ENCODE data around the gene UNC5A. TPM values are rescaled to one million over a fixed set of nuclear protein-coding genes. Genes with fewer than 3 reads are reported as not detected.

UNC5A gene
- total RNA-seq, 2 experiments from 2014 or later, result not detected

- H3K4me3 Mint-ChIP-seq, result no peak overlapping the region
- intact Hi-C loops (cut with DNase I, micrococcal nuclease), result no loop called here
- H3K4me1 Mint-ChIP-seq, result no peaks in the 10 kb centered on the region
- CTCF ChIA-PET, result no interaction called here
- POLR2A ChIA-PET, result interaction anchor here (0.7 kb wide), 1 partner anchor 169 kb away, joined by 3 read pairs; no protein-coding TSS in a partner anchor
- peaks cover 14% of the 10 kb centered on the region for H3K27me3 Mint-ChIP-seq
- no peak overlapping the region for H3K27ac Mint-ChIP-seq
- no peaks in the 10 kb centered on the region for H3K9me3 Mint-ChIP-seq (ENCODE audit: low read depth)
- ATAC-seq, result no peak
- no peaks in the 10 kb centered on the region for H3K36me3 Mint-ChIP-seq (ENCODE audit: low read depth)
- DNase-seq, result no peak
Observed at GRCh38 chr5:176825957-176826356, 15.6 kb downstream of the UNC5A start.

GRCh38 chr5:176827736-176828414 is 17.5 kb downstream of the UNC5A start:
- no peak for DNase-seq
- no peaks in the 10 kb centered on the region for H3K36me3 Mint-ChIP-seq (ENCODE audit: low read depth)
- ChIA-PET CTCF (no interaction called here), POLR2A (no interaction called here)
- peaks cover 12% of the 10 kb centered on the region for H3K27me3 Mint-ChIP-seq
- no peak overlapping the region for H3K27ac Mint-ChIP-seq
- H3K4me1 Mint-ChIP-seq, result no peaks in the 10 kb centered on the region
- H3K4me3 Mint-ChIP-seq, result no peak overlapping the region
- no peaks in the 10 kb centered on the region for H3K9me3 Mint-ChIP-seq (ENCODE audit: low read depth)
- no peak for ATAC-seq
- intact Hi-C loops (cut with DNase I, micrococcal nuclease), result no loop called here

- CTCF ChIA-PET, result no interaction called here
- Mint-ChIP-seq H3K27me3 (peaks cover 19% of the 10 kb centered on the region), H3K4me3 (no peak overlapping the region), H3K9me3 (ENCODE audit: low read depth) (no peaks in the 10 kb centered on the region), H3K27ac (no peak overlapping the region), H3K4me1 (no peaks in the 10 kb centered on the region), H3K36me3 (ENCODE audit: low read depth) (no peaks in the 10 kb centered on the region)
- intact Hi-C loops (cut with DNase I, micrococcal nuclease), result no loop called here
- no peak for ATAC-seq
- DNase-seq, result no peak
- POLR2A ChIA-PET, result no interaction called here
Observed at GRCh38 chr5:176829320-176829719, 19.0 kb downstream of the UNC5A start.

- ATAC-seq (no peak), DNase-seq (no peak)
- no peak overlapping the region for H3K4me3 Mint-ChIP-seq
- POLR2A ChIA-PET, result no interaction called here
- no peaks in the 10 kb centered on the region for H3K36me3 Mint-ChIP-seq (ENCODE audit: low read depth)
- no peak overlapping the region for H3K27ac Mint-ChIP-seq
- no peaks in the 10 kb centered on the region for H3K4me1 Mint-ChIP-seq
- CTCF ChIA-PET, result no interaction called here
- intact Hi-C loops (cut with DNase I, micrococcal nuclease), result no loop called here
- H3K9me3 Mint-ChIP-seq (ENCODE audit: low read depth), result no peaks in the 10 kb centered on the region
- H3K27me3 Mint-ChIP-seq, result peaks cover 21% of the 10 kb centered on the region
Observed at GRCh38 chr5:176830422-176830994, 20.1 kb downstream of the UNC5A start.

GRCh38 chr5:176830995-176831423 is 20.6 kb downstream of the UNC5A start:
- H3K9me3 Mint-ChIP-seq (ENCODE audit: low read depth), result no peaks in the 10 kb centered on the region
- peaks cover 22% of the 10 kb centered on the region for H3K27me3 Mint-ChIP-seq
- no peak overlapping the region for H3K4me3 Mint-ChIP-seq
- no peak overlapping the region for H3K27ac Mint-ChIP-seq
- ATAC-seq, result no peak
- no peaks in the 10 kb centered on the region for H3K36me3 Mint-ChIP-seq (ENCODE audit: low read depth)
- CTCF ChIA-PET, result interaction anchor here (0.7 kb wide), 1 partner anchor 63 kb away, joined by 3 read pairs; no protein-coding TSS in a partner anchor
- intact Hi-C loops (cut with DNase I, micrococcal nuclease), result no loop called here
- POLR2A ChIA-PET, result no interaction called here
- no peak for DNase-seq
- no peaks in the 10 kb centered on the region for H3K4me1 Mint-ChIP-seq

- ChIA-PET POLR2A (no interaction called here), CTCF (interaction anchor here (0.7 to 1.4 kb wide), 2 partner anchors 18 to 62 kb away, joined by 3 read pairs; no protein-coding TSS in a partner anchor)
- Mint-ChIP-seq H3K4me3 (no peak overlapping the region), H3K4me1 (no peaks in the 10 kb centered on the region), H3K27me3 (peaks cover 22% of the 10 kb centered on the region), H3K9me3 (ENCODE audit: low read depth) (no peaks in the 10 kb centered on the region), H3K36me3 (ENCODE audit: low read depth) (no peaks in the 10 kb centered on the region), H3K27ac (no peak overlapping the region)
- ATAC-seq, result no peak
- intact Hi-C loops (cut with DNase I, micrococcal nuclease), result no loop called here
- no peak for DNase-seq
Observed at GRCh38 chr5:176831425-176831824, 21.1 kb downstream of the UNC5A start.

- Mint-ChIP-seq H3K27ac (no peak overlapping the region), H3K9me3 (ENCODE audit: low read depth) (no peaks in the 10 kb centered on the region), H3K27me3 (peaks cover 22% of the 10 kb centered on the region), H3K36me3 (ENCODE audit: low read depth) (no peaks in the 10 kb centered on the region), H3K4me1 (no peaks in the 10 kb centered on the region), H3K4me3 (no peak overlapping the region)
- ChIA-PET CTCF (interaction anchor here (0.6 to 1.4 kb wide), 4 partner anchors 19 to 939 kb away, joined by 3 read pairs; no protein-coding TSS in a partner anchor), POLR2A (no interaction called here)
- intact Hi-C loops (cut with DNase I, micrococcal nuclease), result no loop called here
- ATAC-seq (no peak), DNase-seq (no peak)
Observed at GRCh38 chr5:176832162-176832561, 21.8 kb downstream of the UNC5A start.

- no peak overlapping the region for H3K4me3 Mint-ChIP-seq
- intact Hi-C loops (cut with DNase I, micrococcal nuclease), result no loop called here
Observed at GRCh38 chr5:176833286-176833685, 22.9 kb downstream of the UNC5A start.

GRCh38 chr5:176835918-176836317 is 25.6 kb downstream of the UNC5A start:
- CTCF ChIA-PET, result interaction anchor here (1.3 kb wide), 1 partner anchor 15 kb away, joined by 3 read pairs; no protein-coding TSS in a partner anchor
- no peaks in the 10 kb centered on the region for H3K36me3 Mint-ChIP-seq (ENCODE audit: low read depth)
- H3K27me3 Mint-ChIP-seq, result peaks cover 27% of the 10 kb centered on the region
- H3K27ac Mint-ChIP-seq, result no peak overlapping the region
- POLR2A ChIA-PET, result no interaction called here
- H3K4me3 Mint-ChIP-seq, result no peak overlapping the region
- DNase-seq, result no peak
- ATAC-seq, result no peak
- H3K4me1 Mint-ChIP-seq, result no peaks in the 10 kb centered on the region
- no peaks in the 10 kb centered on the region for H3K9me3 Mint-ChIP-seq (ENCODE audit: low read depth)
- intact Hi-C loops (cut with DNase I, micrococcal nuclease), result no loop called here

More at GRCh38 chr5:176833286-176833685, 22.9 kb downstream of the UNC5A start:
- ChIA-PET CTCF (interaction anchor here (0.6 to 1.2 kb wide), 2 partner anchors 173 to 187 kb away, joined by 3 read pairs; no protein-coding TSS in a partner anchor), POLR2A (no interaction called here)
- Mint-ChIP-seq H3K27me3 (peaks cover 22% of the 10 kb centered on the region), H3K9me3 (ENCODE audit: low read depth) (no peaks in the 10 kb centered on the region), H3K27ac (no peak overlapping the region), H3K36me3 (ENCODE audit: low read depth) (no peaks in the 10 kb centered on the region), H3K4me1 (no peaks in the 10 kb centered on the region)
- ATAC-seq (no peak), DNase-seq (no peak)

- ATAC-seq, result no peak
Observed at GRCh38 chr5:176836811-176837706, 26.7 kb downstream of the UNC5A start.

GRCh38 chr5:176837707-176838115 is 27.4 kb downstream of the UNC5A start:
- H3K27me3 Mint-ChIP-seq, result peaks cover 28% of the 10 kb centered on the region
- no peaks in the 10 kb centered on the region for H3K4me1 Mint-ChIP-seq
- H3K36me3 Mint-ChIP-seq (ENCODE audit: low read depth), result no peaks in the 10 kb centered on the region
- no peaks in the 10 kb centered on the region for H3K9me3 Mint-ChIP-seq (ENCODE audit: low read depth)
- CTCF ChIA-PET, result no interaction called here
- POLR2A ChIA-PET, result no interaction called here
- ATAC-seq, result peak; percentile 93
- intact Hi-C loops (cut with DNase I, micrococcal nuclease), result no loop called here
- H3K27ac Mint-ChIP-seq, result no peak overlapping the region
- DNase-seq, result peak; percentile 92
- H3K4me3 Mint-ChIP-seq, result no peak overlapping the region

More at GRCh38 chr5:176836811-176837706, 26.7 kb downstream of the UNC5A start:
- no peak overlapping the region for H3K27ac Mint-ChIP-seq
- intact Hi-C loops (cut with DNase I, micrococcal nuclease), result no loop called here
- no peak for DNase-seq
- no peaks in the 10 kb centered on the region for H3K36me3 Mint-ChIP-seq (ENCODE audit: low read depth)
- H3K27me3 Mint-ChIP-seq, result peaks cover 32% of the 10 kb centered on the region
- no peaks in the 10 kb centered on the region for H3K9me3 Mint-ChIP-seq (ENCODE audit: low read depth)
- ChIA-PET CTCF (no interaction called here), POLR2A (no interaction called here)
- H3K4me3 Mint-ChIP-seq, result no peak overlapping the region
- no peaks in the 10 kb centered on the region for H3K4me1 Mint-ChIP-seq
